Uterus (tissue), 2 donors: Measurements from ENCODE around the gene TPGS2.

Experiments used
- POLR2A ChIP-seq, 2 donors: fragments of 450-650 bp; IDR thresholded peaks; one replicate each; pipeline ENCODE4 v1.6.1; 2016; ENCODE audit warnings: antibody characterized with exemption in 2 of 2, mild to moderate bottlenecking in 1 of 2, moderate library complexity in 1 of 2
- TF ChIP-seq, protein P1 (sequence below), 4 experiments: fragments of 200-600 bp in 2 of 4; fragments of 450-650 bp in 2 of 4; sonication (generic) in 2 of 4; IDR thresholded peaks; one replicate each; pipeline ENCODE4 v1.5.1; 2016 to 2019; ENCODE audit warnings: antibody characterized with exemption in 4 of 4, mild to moderate bottlenecking in 2 of 4, moderate library complexity in 1 of 4

DNA sequence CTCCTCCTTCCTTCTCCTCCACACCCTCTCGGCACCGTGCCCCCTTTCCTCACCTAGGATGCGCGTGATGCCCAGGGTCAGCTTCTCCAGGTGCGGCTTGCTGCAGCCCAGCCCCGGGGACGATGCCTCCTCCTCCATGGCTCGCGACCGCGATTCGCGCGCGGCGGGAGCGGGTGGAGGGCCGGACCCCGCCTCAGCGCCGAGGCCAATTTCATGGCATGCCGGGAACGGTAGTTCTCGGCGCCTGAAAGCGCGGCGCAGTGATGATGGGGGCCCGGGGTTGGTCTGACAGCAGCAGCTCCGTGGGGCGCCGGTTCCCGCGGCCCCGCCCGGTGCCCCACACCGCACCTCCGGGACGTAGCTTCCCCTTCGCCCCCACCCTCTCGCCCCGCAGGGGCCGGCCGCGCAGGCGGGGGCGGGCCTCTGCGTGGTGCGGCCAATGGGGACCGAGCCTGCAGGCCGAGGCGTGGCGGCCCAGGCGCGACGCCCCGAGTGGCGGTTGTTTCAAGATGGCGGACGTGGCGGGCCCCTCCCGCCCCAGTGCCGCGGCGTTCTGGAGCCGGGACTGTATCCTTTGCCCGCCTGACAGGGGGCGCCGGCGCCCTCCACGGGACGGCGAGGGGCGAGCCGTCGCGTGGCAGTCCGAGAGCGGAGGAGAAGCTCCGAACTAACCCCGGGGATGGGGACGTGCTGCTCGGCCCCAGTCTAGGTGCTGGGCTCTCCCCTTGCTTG is at the start of gene TPGS2, which contains the start of gene KIAA1328:
- TF ChIP-seq, protein P1, sequence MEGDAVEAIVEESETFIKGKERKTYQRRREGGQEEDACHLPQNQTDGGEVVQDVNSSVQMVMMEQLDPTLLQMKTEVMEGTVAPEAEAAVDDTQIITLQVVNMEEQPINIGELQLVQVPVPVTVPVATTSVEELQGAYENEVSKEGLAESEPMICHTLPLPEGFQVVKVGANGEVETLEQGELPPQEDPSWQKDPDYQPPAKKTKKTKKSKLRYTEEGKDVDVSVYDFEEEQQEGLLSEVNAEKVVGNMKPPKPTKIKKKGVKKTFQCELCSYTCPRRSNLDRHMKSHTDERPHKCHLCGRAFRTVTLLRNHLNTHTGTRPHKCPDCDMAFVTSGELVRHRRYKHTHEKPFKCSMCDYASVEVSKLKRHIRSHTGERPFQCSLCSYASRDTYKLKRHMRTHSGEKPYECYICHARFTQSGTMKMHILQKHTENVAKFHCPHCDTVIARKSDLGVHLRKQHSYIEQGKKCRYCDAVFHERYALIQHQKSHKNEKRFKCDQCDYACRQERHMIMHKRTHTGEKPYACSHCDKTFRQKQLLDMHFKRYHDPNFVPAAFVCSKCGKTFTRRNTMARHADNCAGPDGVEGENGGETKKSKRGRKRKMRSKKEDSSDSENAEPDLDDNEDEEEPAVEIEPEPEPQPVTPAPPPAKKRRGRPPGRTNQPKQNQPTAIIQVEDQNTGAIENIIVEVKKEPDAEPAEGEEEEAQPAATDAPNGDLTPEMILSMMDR (IDR thresholded peaks at IDR 0.05) = peak in 3 of 4 experiments; percentile 32 to 41 (median 33)
- peak; percentile 22 to 59 for TF ChIP-seq POLR2A (IDR thresholded peaks at IDR 0.05)
